Neural cell (in vitro differentiated cells): ENCODE measurements around the gene GMDS.

Experiments
- EP300 ChIP-seq: fragments of 450-650 bp; conservative IDR thresholded peaks from 2 replicates; pipeline ENCODE4 v1.6.1; 2014; ENCODE audit warnings: antibody characterized with exemption, mild to moderate bottlenecking, moderate library complexity; ENCODE audit not compliant: poor library complexity, severe bottlenecking
- EZH2 ChIP-seq: fragments of 200-600, 300-800 bp; shearing (Covaris generic), sonication (generic); IDR thresholded peaks from 2 replicates; pipeline ENCODE4 v1.6.1; 2014; ENCODE audit warnings: antibody characterized with exemption, low read length, borderline replicate concordance, mild to moderate bottlenecking; ENCODE audit not compliant: insufficient read depth, poor library complexity, severe bottlenecking
- POLR2AphosphoS5 ChIP-seq: IDR thresholded peaks from 2 replicates; pipeline ENCODE4 v1.6.1; 2012
- TF ChIP-seq, protein P1 (sequence below): fragments of 450-650 bp; IDR thresholded peaks from 2 replicates; pipeline ENCODE4 v1.5.1; 2014; ENCODE audit warnings: antibody characterized with exemption, mild to moderate bottlenecking, moderate library complexity; ENCODE audit not compliant: poor library complexity, severe bottlenecking

DNA sequence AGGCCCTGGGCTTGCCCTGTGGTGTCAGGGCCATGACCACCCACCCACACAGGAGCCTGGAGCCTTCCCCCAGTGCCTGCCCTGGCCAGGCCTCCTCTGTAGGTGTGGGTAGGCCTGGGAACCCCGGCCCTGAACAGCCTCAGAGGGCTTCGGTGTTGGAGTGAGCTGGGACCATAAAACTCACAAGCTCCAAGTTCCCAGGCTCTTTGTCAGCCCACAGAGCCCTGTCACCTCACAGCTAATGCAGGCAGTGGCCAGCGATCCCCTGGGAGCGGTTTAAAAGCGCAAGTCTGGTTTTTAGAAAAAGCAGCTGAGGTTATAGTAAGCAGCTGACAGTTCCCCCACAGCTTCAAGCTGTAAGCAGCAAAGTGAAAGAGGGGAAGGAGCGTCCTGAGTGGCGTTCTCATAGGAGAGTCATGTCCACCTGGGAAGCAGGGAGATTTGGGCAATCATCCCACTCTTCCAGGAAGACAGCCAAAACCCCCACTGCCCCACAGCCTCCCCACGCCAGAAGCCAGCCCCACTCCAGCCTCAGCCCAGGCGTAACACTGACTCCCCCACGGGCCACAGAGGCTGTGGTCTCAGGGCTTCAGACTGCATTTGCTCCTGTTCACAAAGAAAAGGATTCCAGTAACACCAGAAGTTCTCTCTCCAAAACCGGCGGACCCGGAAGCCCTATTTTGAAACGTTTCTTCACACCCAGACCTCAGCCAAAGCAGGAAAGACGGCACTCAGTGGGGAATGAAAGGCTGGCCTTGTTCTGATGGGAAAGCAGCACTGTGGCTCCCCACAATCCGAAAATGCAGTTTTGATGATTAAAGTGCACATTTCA is 670.0 kb downstream of the GMDS start:
- TF ChIP-seq POLR2AphosphoS5 (no peak), EZH2 (no peak), EP300 (no peak)
- TF ChIP-seq, protein P1, sequence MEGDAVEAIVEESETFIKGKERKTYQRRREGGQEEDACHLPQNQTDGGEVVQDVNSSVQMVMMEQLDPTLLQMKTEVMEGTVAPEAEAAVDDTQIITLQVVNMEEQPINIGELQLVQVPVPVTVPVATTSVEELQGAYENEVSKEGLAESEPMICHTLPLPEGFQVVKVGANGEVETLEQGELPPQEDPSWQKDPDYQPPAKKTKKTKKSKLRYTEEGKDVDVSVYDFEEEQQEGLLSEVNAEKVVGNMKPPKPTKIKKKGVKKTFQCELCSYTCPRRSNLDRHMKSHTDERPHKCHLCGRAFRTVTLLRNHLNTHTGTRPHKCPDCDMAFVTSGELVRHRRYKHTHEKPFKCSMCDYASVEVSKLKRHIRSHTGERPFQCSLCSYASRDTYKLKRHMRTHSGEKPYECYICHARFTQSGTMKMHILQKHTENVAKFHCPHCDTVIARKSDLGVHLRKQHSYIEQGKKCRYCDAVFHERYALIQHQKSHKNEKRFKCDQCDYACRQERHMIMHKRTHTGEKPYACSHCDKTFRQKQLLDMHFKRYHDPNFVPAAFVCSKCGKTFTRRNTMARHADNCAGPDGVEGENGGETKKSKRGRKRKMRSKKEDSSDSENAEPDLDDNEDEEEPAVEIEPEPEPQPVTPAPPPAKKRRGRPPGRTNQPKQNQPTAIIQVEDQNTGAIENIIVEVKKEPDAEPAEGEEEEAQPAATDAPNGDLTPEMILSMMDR: no peak
